ENCODE results near the gene HEPN1. TPM values are rescaled to one million over a fixed set of nuclear protein-coding genes. Genes with fewer than 3 reads are reported as not detected.

The HEPN1 gene
- total and polyA plus RNA-seq, 2 experiments from 2014 or later = not detected

DNA sequence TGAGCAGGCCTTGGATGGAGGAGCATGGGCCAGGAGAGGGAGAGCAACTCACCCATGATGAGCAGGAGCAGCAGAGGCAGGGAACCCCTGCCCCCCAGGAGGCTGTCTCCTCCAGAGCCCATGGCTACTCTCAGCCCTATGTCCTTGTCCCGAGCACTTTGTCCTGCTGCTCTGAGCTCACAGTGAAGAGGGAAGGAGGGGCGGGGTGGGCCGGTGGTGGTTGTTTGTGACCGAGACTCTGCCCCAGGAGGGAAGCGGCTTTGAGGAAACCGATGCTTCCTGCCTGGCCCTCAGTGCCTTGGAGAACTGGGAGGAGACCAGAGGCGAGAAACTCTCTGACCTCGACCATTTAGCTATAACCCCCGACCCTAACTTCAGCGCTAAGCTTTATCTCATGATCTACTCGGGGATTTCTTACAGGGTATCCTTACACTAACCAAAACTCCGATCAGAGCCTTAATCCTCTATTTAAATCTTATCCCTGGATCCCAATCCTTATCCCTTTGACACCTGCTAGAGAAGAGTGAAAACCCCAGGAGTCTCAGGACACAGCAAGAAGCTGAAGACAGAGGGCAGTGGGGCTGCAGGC lies 21.3 kb upstream of the HEPN1 start, which contains the start of gene ROBO4 (continued):
- TF ChIP-seq, protein P1, sequence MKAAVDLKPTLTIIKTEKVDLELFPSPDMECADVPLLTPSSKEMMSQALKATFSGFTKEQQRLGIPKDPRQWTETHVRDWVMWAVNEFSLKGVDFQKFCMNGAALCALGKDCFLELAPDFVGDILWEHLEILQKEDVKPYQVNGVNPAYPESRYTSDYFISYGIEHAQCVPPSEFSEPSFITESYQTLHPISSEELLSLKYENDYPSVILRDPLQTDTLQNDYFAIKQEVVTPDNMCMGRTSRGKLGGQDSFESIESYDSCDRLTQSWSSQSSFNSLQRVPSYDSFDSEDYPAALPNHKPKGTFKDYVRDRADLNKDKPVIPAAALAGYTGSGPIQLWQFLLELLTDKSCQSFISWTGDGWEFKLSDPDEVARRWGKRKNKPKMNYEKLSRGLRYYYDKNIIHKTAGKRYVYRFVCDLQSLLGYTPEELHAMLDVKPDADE (IDR thresholded peaks at IDR 0.05) = no peak
- no peak for TF ChIP-seq ZNF331 (CRISPR knock-in tag; IDR thresholded peaks at IDR 0.05; ENCODE audit: low read depth)
- TF ChIP-seq CREB1 (CRISPR knock-in tag; IDR thresholded peaks at IDR 0.05; ENCODE audit: low read depth) = no peak
- no peak for TF ChIP-seq EZH2 (IDR thresholded peaks at IDR 0.05; ENCODE audit: low read depth, unreplicated experiment)
- TF ChIP-seq, protein P2, sequence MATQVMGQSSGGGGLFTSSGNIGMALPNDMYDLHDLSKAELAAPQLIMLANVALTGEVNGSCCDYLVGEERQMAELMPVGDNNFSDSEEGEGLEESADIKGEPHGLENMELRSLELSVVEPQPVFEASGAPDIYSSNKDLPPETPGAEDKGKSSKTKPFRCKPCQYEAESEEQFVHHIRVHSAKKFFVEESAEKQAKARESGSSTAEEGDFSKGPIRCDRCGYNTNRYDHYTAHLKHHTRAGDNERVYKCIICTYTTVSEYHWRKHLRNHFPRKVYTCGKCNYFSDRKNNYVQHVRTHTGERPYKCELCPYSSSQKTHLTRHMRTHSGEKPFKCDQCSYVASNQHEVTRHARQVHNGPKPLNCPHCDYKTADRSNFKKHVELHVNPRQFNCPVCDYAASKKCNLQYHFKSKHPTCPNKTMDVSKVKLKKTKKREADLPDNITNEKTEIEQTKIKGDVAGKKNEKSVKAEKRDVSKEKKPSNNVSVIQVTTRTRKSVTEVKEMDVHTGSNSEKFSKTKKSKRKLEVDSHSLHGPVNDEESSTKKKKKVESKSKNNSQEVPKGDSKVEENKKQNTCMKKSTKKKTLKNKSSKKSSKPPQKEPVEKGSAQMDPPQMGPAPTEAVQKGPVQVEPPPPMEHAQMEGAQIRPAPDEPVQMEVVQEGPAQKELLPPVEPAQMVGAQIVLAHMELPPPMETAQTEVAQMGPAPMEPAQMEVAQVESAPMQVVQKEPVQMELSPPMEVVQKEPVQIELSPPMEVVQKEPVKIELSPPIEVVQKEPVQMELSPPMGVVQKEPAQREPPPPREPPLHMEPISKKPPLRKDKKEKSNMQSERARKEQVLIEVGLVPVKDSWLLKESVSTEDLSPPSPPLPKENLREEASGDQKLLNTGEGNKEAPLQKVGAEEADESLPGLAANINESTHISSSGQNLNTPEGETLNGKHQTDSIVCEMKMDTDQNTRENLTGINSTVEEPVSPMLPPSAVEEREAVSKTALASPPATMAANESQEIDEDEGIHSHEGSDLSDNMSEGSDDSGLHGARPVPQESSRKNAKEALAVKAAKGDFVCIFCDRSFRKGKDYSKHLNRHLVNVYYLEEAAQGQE (IDR thresholded peaks at IDR 0.05; ENCODE audit: unreplicated experiment) = no peak
- TF ChIP-seq NANOG (IDR thresholded peaks at IDR 0.05; ENCODE audit: borderline replicate concordance) = no peak
- no peak for TF ChIP-seq STAT1 (IDR thresholded peaks at IDR 0.05; ENCODE audit: unreplicated experiment)
- no peak for TF ChIP-seq EZH2phosphoT487 (IDR thresholded peaks at IDR 0.05; ENCODE audit: unreplicated experiment)
- TF ChIP-seq, protein P3, sequence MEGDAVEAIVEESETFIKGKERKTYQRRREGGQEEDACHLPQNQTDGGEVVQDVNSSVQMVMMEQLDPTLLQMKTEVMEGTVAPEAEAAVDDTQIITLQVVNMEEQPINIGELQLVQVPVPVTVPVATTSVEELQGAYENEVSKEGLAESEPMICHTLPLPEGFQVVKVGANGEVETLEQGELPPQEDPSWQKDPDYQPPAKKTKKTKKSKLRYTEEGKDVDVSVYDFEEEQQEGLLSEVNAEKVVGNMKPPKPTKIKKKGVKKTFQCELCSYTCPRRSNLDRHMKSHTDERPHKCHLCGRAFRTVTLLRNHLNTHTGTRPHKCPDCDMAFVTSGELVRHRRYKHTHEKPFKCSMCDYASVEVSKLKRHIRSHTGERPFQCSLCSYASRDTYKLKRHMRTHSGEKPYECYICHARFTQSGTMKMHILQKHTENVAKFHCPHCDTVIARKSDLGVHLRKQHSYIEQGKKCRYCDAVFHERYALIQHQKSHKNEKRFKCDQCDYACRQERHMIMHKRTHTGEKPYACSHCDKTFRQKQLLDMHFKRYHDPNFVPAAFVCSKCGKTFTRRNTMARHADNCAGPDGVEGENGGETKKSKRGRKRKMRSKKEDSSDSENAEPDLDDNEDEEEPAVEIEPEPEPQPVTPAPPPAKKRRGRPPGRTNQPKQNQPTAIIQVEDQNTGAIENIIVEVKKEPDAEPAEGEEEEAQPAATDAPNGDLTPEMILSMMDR (conservative IDR thresholded peaks at IDR 0.05; ENCODE audit: low read depth in 2 of 2) = no peak

DNA sequence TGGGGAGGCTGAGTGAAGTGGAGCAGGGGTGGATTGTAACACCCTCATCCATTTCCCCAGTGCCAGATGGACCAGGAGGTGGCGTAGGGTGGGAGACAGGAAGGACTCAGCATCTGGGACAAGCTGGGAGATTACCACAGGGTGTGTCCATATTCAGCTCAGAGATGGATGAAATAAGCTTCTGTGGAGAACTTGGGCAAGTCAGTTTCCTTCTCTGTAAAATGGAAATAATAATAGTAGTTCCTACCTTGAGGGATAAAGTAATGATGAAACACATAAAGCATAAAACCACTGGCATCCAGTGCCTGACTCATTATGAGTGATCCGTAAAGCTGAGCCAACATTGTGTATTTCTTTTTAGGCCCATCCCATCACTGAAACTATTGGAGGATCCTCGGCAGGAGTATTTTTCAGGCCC lies 20.8 kb upstream of the HEPN1 start:
- H3F3A ChIP-seq (replicated peaks; ENCODE audit: low read depth) = no peaks in the 10 kb centered on the region
- ATAC-seq (peak; percentile 18; the same call in 1 of the 3 replicates), DNase-seq (ENCODE audit: low spot score) (no peak)
- H3K4me1 Mint-ChIP-seq = peaks cover 21% of the 10 kb centered on the region
- H3K4me2 ChIP-seq = no peak overlapping the region
- H3K4me1 ChIP-seq (ENCODE audit: insufficient read depth) = peaks cover 4% of the 10 kb centered on the region; the same call in 1 of the 2 replicates
- 0 out of 2 replicates have a peak, but pooled peaks cover 4% of the 10 kb centered on the region for H3K9me2 ChIP-seq (ENCODE audit: insufficient read depth)
- H2AFZ ChIP-seq = no peak overlapping the region
- H3K79me2 ChIP-seq (replicated peaks; ENCODE audit: insufficient read depth) = no peaks in the 10 kb centered on the region
- H3K9me3 Mint-ChIP-seq = no peaks in the 10 kb centered on the region
- no peak overlapping the region for H3K27ac Mint-ChIP-seq
- no peaks in the 10 kb centered on the region for H3K36me3 Mint-ChIP-seq (ENCODE audit: low read depth)
- H3K27me3 Mint-ChIP-seq (ENCODE audit: insufficient read depth, low read depth, poor library complexity) = peaks cover 9% of the 10 kb centered on the region
- no peak for TF ChIP-seq CREB1 (CRISPR knock-in tag; IDR thresholded peaks at IDR 0.05; ENCODE audit: low read depth)
- TF ChIP-seq, protein P3 (conservative IDR thresholded peaks at IDR 0.05; ENCODE audit: low read depth in 2 of 2) = peak in 1 of 2 experiments; percentile 4; a peak in 1 of 4 replicates
- H3K4me3 Mint-ChIP-seq = no peak overlapping the region
- no peaks in the 10 kb centered on the region for H4K20me1 ChIP-seq (replicated peaks; ENCODE audit: insufficient read depth)
- no peak overlapping the region for H3K27ac ChIP-seq (ENCODE audit: low read depth)
- H3K27me3 ChIP-seq (ENCODE audit: insufficient read depth) = 0 out of 2 replicates have a peak, but pooled peaks cover 5% of the 10 kb centered on the region
- no peaks in the 10 kb centered on the region for H3K36me3 ChIP-seq (ENCODE audit: insufficient read depth)
- H3K4me3 ChIP-seq = no peak overlapping the region

Measured in GM23338 (cell line).